ENCODE results near the gene NRG3. TPM values are rescaled to one million over a fixed set of nuclear protein-coding genes. Genes with fewer than 3 reads are reported as not detected.

The NRG3 gene
- total RNA-seq, 2 donors from 2014 or later, result 1.7 to 2.3 TPM

DNA sequence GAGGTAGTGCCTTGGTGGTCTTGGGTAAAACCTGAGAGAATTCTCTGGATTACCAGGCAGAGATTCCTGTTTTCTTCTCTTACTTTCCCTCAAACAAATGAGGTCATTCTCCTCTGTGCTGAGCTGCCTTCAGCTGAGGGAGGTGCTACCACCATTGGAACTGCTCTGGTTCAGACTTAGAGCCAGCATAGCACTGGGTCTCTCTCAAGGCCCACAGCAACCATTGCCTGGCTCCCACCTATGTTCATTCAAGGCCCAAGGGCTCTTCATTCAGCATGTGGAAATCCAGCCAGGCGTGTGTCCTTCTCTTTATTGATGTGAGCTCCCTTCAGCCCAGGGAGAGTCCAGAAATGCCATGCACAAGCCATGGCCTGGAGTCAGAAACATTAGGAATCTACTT is 261.1 kb downstream of the NRG3 start:
- no peaks in the 10 kb centered on the region for H3K9me3 ChIP-seq (ENCODE audit: control insufficient read depth, low read length)
- H3K36me3 ChIP-seq (ENCODE audit: control insufficient read depth, insufficient read depth, low read length), result no peaks in the 10 kb centered on the region
- no peaks in the 10 kb centered on the region for H3K27me3 ChIP-seq (ENCODE audit: control insufficient read depth, insufficient read depth, low read length, poor library complexity, severe bottlenecking)
- no peaks in the 10 kb centered on the region for H3K4me1 ChIP-seq (ENCODE audit: control insufficient read depth, insufficient read depth, low read length)
- Mint-ChIP-seq H3K27ac (no peak overlapping the region), H3K4me3 (no peak overlapping the region), H3K4me1 (no peaks in the 10 kb centered on the region), H3K36me3 (ENCODE audit: low read depth) (no peaks in the 10 kb centered on the region), H3K27me3 (ENCODE audit: insufficient read depth) (no peaks in the 10 kb centered on the region), H3K9me3 (peaks cover 6% of the 10 kb centered on the region)
- TF ChIP-seq, protein P1, sequence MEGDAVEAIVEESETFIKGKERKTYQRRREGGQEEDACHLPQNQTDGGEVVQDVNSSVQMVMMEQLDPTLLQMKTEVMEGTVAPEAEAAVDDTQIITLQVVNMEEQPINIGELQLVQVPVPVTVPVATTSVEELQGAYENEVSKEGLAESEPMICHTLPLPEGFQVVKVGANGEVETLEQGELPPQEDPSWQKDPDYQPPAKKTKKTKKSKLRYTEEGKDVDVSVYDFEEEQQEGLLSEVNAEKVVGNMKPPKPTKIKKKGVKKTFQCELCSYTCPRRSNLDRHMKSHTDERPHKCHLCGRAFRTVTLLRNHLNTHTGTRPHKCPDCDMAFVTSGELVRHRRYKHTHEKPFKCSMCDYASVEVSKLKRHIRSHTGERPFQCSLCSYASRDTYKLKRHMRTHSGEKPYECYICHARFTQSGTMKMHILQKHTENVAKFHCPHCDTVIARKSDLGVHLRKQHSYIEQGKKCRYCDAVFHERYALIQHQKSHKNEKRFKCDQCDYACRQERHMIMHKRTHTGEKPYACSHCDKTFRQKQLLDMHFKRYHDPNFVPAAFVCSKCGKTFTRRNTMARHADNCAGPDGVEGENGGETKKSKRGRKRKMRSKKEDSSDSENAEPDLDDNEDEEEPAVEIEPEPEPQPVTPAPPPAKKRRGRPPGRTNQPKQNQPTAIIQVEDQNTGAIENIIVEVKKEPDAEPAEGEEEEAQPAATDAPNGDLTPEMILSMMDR (conservative IDR thresholded peaks at IDR 0.05), result no peak
- no peak overlapping the region for H3K4me3 ChIP-seq (ENCODE audit: low read length)
- DNase-seq, result no peak
- no peak overlapping the region for H3K27ac ChIP-seq (ENCODE audit: low read depth, low read length)
- no peak overlapping the region for H3K9ac ChIP-seq (ENCODE audit: extremely low read depth, low read length, poor library complexity, severe bottlenecking)
- WGBS, 2 experiments (ENCODE audit: insufficient coverage in 1 of 2, insufficient read length in 1 of 2), result 91 to 100% methylated on average over 1 of the region's 1 CpG

DNA sequence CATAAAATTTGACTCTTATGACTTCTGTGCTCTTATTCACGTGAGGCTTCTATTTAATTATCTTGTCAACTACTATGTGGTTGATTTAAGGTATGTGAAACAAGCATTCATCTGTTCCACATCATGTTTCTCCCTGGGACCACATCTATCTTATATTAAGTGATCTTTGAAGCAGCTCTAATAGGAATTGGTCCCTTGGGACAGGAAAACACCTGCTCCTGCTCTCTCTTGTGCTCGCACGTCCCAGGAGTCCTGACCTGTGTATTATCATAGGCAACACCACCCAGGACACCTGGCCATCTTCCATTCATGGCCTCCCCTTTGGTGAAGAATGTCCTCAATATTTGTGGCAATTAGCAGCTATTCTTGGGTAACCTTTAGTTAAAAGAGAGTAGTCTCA is 269.2 kb downstream of the NRG3 start:
- TF ChIP-seq, protein P1 (conservative IDR thresholded peaks at IDR 0.05), result no peak
- peaks cover 2% of the 10 kb centered on the region for H3K4me1 Mint-ChIP-seq
- H3K9ac ChIP-seq (ENCODE audit: extremely low read depth, low read length, poor library complexity, severe bottlenecking), result no peak overlapping the region
- DNase-seq, result no peak
- no peaks in the 10 kb centered on the region for H3K36me3 Mint-ChIP-seq (ENCODE audit: low read depth)
- H3K36me3 ChIP-seq (ENCODE audit: control insufficient read depth, insufficient read depth, low read length), result no peaks in the 10 kb centered on the region
- no peaks in the 10 kb centered on the region for H3K9me3 ChIP-seq (ENCODE audit: control insufficient read depth, low read length)
- H3K4me1 ChIP-seq (ENCODE audit: control insufficient read depth, insufficient read depth, low read length), result no peaks in the 10 kb centered on the region
- no peaks in the 10 kb centered on the region for H3K27me3 ChIP-seq (ENCODE audit: control insufficient read depth, insufficient read depth, low read length, poor library complexity, severe bottlenecking)
- H3K4me3 Mint-ChIP-seq, result no peak overlapping the region
- H3K27me3 Mint-ChIP-seq (ENCODE audit: insufficient read depth), result no peaks in the 10 kb centered on the region
- H3K4me3 ChIP-seq (ENCODE audit: low read length), result no peak overlapping the region
- H3K9me3 Mint-ChIP-seq, result no peaks in the 10 kb centered on the region
- H3K27ac ChIP-seq (ENCODE audit: low read depth, low read length), result no peak overlapping the region
- 87% methylated on average over 3 of the region's 3 CpGs; no CpG with 5 or more reads in 1 of the 2 experiments for WGBS, 2 experiments (ENCODE audit: insufficient coverage in 1 of 2, insufficient read length in 1 of 2)
- no peak overlapping the region for H3K27ac Mint-ChIP-seq

DNA sequence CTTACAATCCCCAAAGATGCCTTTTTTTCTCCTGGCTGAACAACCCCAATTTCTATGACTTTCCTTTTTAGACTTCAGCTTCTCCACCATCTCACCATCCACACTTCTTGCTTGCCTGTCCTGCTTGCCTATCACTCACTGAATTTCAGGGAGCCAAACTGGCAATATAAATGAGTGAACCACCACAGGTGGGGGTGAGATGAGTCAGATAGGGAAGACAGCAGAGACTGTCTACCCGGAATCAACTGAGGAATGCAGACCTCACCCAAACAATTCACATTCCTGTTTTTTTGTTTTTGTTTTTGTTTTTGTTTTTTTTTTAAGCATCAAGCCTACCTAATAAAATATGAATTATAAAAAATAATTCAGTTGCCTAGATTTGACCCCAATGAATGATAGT is 273.8 kb downstream of the NRG3 start:
- H3K4me3 ChIP-seq (ENCODE audit: low read length), result no peak overlapping the region
- WGBS, 2 experiments (ENCODE audit: insufficient coverage in 1 of 2, insufficient read length in 1 of 2), result 71% methylated on average over 1 of the region's 1 CpG; no CpG with 5 or more reads in 1 of the 2 experiments

More for the DNA sequence above, 273.8 kb downstream of the NRG3 start:
- no peak overlapping the region for H3K4me3 Mint-ChIP-seq
- no peaks in the 10 kb centered on the region for H3K27me3 Mint-ChIP-seq (ENCODE audit: insufficient read depth)
- no peaks in the 10 kb centered on the region for H3K9me3 Mint-ChIP-seq
- no peak for DNase-seq
- Histone ChIP-seq H3K9ac (ENCODE audit: extremely low read depth, low read length, poor library complexity, severe bottlenecking) (no peak overlapping the region), H3K27me3 (ENCODE audit: control insufficient read depth, insufficient read depth, low read length, poor library complexity, severe bottlenecking) (no peaks in the 10 kb centered on the region), H3K36me3 (ENCODE audit: control insufficient read depth, insufficient read depth, low read length) (no peaks in the 10 kb centered on the region), H3K4me1 (ENCODE audit: control insufficient read depth, insufficient read depth, low read length) (no peaks in the 10 kb centered on the region), H3K9me3 (ENCODE audit: control insufficient read depth, low read length) (no peaks in the 10 kb centered on the region), H3K27ac (ENCODE audit: low read depth, low read length) (no peak overlapping the region)
- H3K4me1 Mint-ChIP-seq, result peaks cover 4% of the 10 kb centered on the region
- TF ChIP-seq, protein P1 (conservative IDR thresholded peaks at IDR 0.05), result no peak
- H3K27ac Mint-ChIP-seq, result peak overlapping the region; percentile 40
- H3K36me3 Mint-ChIP-seq (ENCODE audit: low read depth), result no peaks in the 10 kb centered on the region

Data from endodermal cell (in vitro differentiated cells).